GM10266 (cell line): ENCODE data around the gene HYAL3.

Experiments used
- DNase-seq: peaks from one replicate; pipeline ENCODE4 v3.0.0; 2012; ENCODE audit errors: extremely low spot score
- CTCF ChIP-seq: IDR thresholded peaks from 2 replicates; pipeline ENCODE4 v1.5.1; 2012; ENCODE audit warnings: mild to moderate bottlenecking, low read depth; ENCODE audit not compliant: control insufficient read depth, insufficient read depth; ENCODE audit errors: missing control alignments

HYAL3 gene

GRCh38 chr3:50304601-50305000 is 5.4 kb upstream of the HYAL3 start:
- DNase-seq, result no peak
- no peak for TF ChIP-seq CTCF

- DNase-seq, result no peak
- no peak for TF ChIP-seq CTCF
Observed at GRCh38 chr3:50303013-50303815, 4.0 kb upstream of the HYAL3 start, which contains the start of gene HYAL1. Gene HYAL1 (minus strand): TSS chr3:50303574. CDS start chr3:50302956, 618 bp downstream.

- DNase-seq, result no peak
- TF ChIP-seq CTCF, result no peak
Observed at GRCh38 chr3:50302095-50303012, 3.1 kb upstream of the HYAL3 start.

- no peak for TF ChIP-seq CTCF
Observed at GRCh38 chr3:50300681-50301254, 1.6 kb upstream of the HYAL3 start.

GRCh38 chr3:50299929-50300680 is 900 bp upstream of the HYAL3 start:
- no peak for DNase-seq
- TF ChIP-seq CTCF, result no peak

More at GRCh38 chr3:50300681-50301254, 1.6 kb upstream of the HYAL3 start:
- no peak for DNase-seq

GRCh38 chr3:50299638-50299928 is 378 bp upstream of the HYAL3 start:
- TF ChIP-seq CTCF, result no peak
- no peak for DNase-seq
